Neural progenitor cell (in vitro differentiated cells): Measurements from ENCODE around the gene POU5F1. TPM values are rescaled to one million over a fixed set of nuclear protein-coding genes. Genes with fewer than 3 reads are reported as not detected.
"Not testable (repeated sequence)": the region's sequence is repeated elsewhere in the genome, so short reads cannot be mapped to it uniquely, and the experiment has no call there.

Experiments used
- DNase-seq: peaks from one replicate; pipeline ENCODE4 v3.0.0-alpha.2; 2016; ENCODE audit warnings: low spot score
- H2AFZ ChIP-seq: fragments of 200-600 bp; sonication (generic); replicated peaks from 2 replicates; pipeline ENCODE4 v1.6.1; 2016; ENCODE audit warnings: antibody characterized with exemption
- H3F3A ChIP-seq: fragments of 200-600 bp; sonication (generic); 2 replicates; pipeline ENCODE4 v1.6.1; 2016; ENCODE audit warnings: antibody characterized with exemption, low read depth
- H3K27ac ChIP-seq: fragments of 200-600 bp; sonication (generic); 2 replicates; pipeline ENCODE4 v1.5.1; 2016; ENCODE audit warnings: mild to moderate bottlenecking
- H3K27me3 ChIP-seq: fragments of 200-600 bp; sonication (generic); 2 replicates; pipeline ENCODE4 v1.6.1; 2016; ENCODE audit warnings: mild to moderate bottlenecking, moderate library complexity
- H3K36me3 ChIP-seq: fragments of 200-600 bp; sonication (generic); 2 replicates; pipeline ENCODE4 v1.5.1; 2016
- H3K4me1 ChIP-seq: fragments of 200-600 bp; sonication (generic); 2 replicates; pipeline ENCODE4 v1.6.1; 2016; ENCODE audit warnings: mixed run types
- H3K4me2 ChIP-seq: fragments of 200-600 bp; sonication (generic); 2 replicates; pipeline ENCODE4 v1.6.1; 2016
- H3K4me3 ChIP-seq: fragments of 200-600 bp; sonication (generic); 2 replicates; pipeline ENCODE4 v1.5.1; 2016
- H3K79me2 ChIP-seq: fragments of 200-600 bp; sonication (generic); 2 replicates; pipeline ENCODE4 v1.6.1; 2016; ENCODE audit warnings: low read depth
- H3K9ac ChIP-seq: fragments of 200-600 bp; sonication (generic); 2 replicates; pipeline ENCODE4 v1.6.1; 2016
- H3K9me3 ChIP-seq: fragments of 200-600 bp; sonication (generic); 2 replicates; pipeline ENCODE4 v1.5.1; 2016; ENCODE audit warnings: low read depth
- H4K20me1 ChIP-seq: fragments of 200-600 bp; sonication (generic); 2 replicates; pipeline ENCODE4 v1.6.1; 2016; ENCODE audit warnings: low read depth
- H3K27ac Mint-ChIP-seq: 3 replicates; pipeline ENCODE4 v1.8.0; 2021; ENCODE audit warnings: mixed read lengths
- H3K27me3 Mint-ChIP-seq: 2 replicates; pipeline ENCODE4 v1.8.0; 2022; ENCODE audit warnings: low read depth, mild to moderate bottlenecking, inconsistent platforms, moderate library complexity, mixed read lengths; ENCODE audit not compliant: insufficient read depth
- H3K36me3 Mint-ChIP-seq: 3 replicates; pipeline ENCODE4 v1.8.0; 2021; ENCODE audit warnings: mixed read lengths
- H3K4me1 Mint-ChIP-seq: 3 replicates; pipeline ENCODE4 v1.8.0; 2021; ENCODE audit warnings: mixed read lengths
- H3K4me3 Mint-ChIP-seq: 3 replicates; pipeline ENCODE4 v1.8.0; 2021; ENCODE audit warnings: mild to moderate bottlenecking, moderate library complexity, mixed read lengths
- H3K9me3 Mint-ChIP-seq: 3 replicates; pipeline ENCODE4 v1.8.0; 2020; ENCODE audit warnings: mixed read lengths
- CTCF ChIP-seq: fragments of 200-600 bp; sonication (generic); IDR thresholded peaks from 2 replicates; pipeline ENCODE4 v1.5.1; 2017; ENCODE audit warnings: antibody characterized with exemption, mild to moderate bottlenecking
- EZH2 ChIP-seq: fragments of 200-600 bp; sonication (generic); IDR thresholded peaks from 2 replicates; pipeline ENCODE4 v1.6.1; 2017; ENCODE audit warnings: antibody characterized with exemption, mild to moderate bottlenecking, moderate library complexity
- EZH2phosphoT487 ChIP-seq: fragments of 200-600 bp; sonication (generic); IDR thresholded peaks from 2 replicates; pipeline ENCODE4 v1.6.1; 2017; ENCODE audit warnings: antibody characterized with exemption
- total RNA-seq: library from RNA; depleted of rRNA; stranded (reverse); fragments of >200 nt; gene quantifications from 2 replicates; pipeline ENCODE4 v1.2.3, GENCODE V29; 2015; ENCODE audit warnings: low replicate concordance

POU5F1 gene
- total RNA-seq, 1 donor from 2014 or later = 17.4 TPM

GRCh38 chr6:31197559-31198305 is 27.2 kb upstream of the POU5F1 start:
- peak overlapping the region; percentile 67 for H3K4me3 ChIP-seq
- H4K20me1 ChIP-seq = no peaks in the 10 kb centered on the region
- no peaks in the 10 kb centered on the region for H3K36me3 ChIP-seq
- Mint-ChIP-seq H3K36me3 (peaks cover 1% of the 10 kb centered on the region), H3K27me3 (peaks cover 9% of the 10 kb centered on the region), H3K4me1 (peaks cover 8% of the 10 kb centered on the region), H3K27ac (no peak overlapping the region), H3K4me3 (peak overlapping the region; percentile 85), H3K9me3 (peaks cover 7% of the 10 kb centered on the region)
- H3K9me3 ChIP-seq = no peaks in the 10 kb centered on the region
- H3K9ac ChIP-seq = no peak overlapping the region
- no peaks in the 10 kb centered on the region for H3F3A ChIP-seq
- no peaks in the 10 kb centered on the region for H3K27me3 ChIP-seq
- no peak overlapping the region for H3K27ac ChIP-seq
- no peaks in the 10 kb centered on the region for H3K79me2 ChIP-seq
- H3K4me2 ChIP-seq = peak overlapping the region; percentile 89
- DNase-seq = peak; percentile 72
- H3K4me1 ChIP-seq = peaks cover 2% of the 10 kb centered on the region
- no peak for TF ChIP-seq CTCF
- no peak for TF ChIP-seq EZH2
- TF ChIP-seq EZH2phosphoT487 = no peak
- peak overlapping the region; percentile 89 for H2AFZ ChIP-seq

GRCh38 chr6:31196251-31197022 is 26.0 kb upstream of the POU5F1 start:
- H2AFZ ChIP-seq, H3K4me3 ChIP-seq, H3K27ac Mint-ChIP-seq, H4K20me1 ChIP-seq, H3K4me1 Mint-ChIP-seq, H3K9ac ChIP-seq, H3K27me3 ChIP-seq, H3K4me1 ChIP-seq, H3K27ac ChIP-seq, DNase-seq, H3K36me3 Mint-ChIP-seq, H3K4me2 ChIP-seq, H3K9me3 Mint-ChIP-seq, H3K36me3 ChIP-seq, H3F3A ChIP-seq, H3K27me3 Mint-ChIP-seq, H3K9me3 ChIP-seq, H3K79me2 ChIP-seq: not testable (repeated sequence)
- H3K4me3 Mint-ChIP-seq = peak overlapping the region; percentile 85

GRCh38 chr6:31195308-31195979 is 25.0 kb upstream of the POU5F1 start:
- not testable (repeated sequence) for H3K9ac ChIP-seq, H2AFZ ChIP-seq, H3K4me3 ChIP-seq, H3K36me3 Mint-ChIP-seq, H3K4me1 Mint-ChIP-seq, H3K4me3 Mint-ChIP-seq, H3K4me2 ChIP-seq, H3K27ac ChIP-seq, H3K27ac Mint-ChIP-seq, H3K27me3 Mint-ChIP-seq, H4K20me1 ChIP-seq, H3K4me1 ChIP-seq, H3K36me3 ChIP-seq, H3F3A ChIP-seq, H3K9me3 ChIP-seq, DNase-seq, H3K27me3 ChIP-seq, H3K9me3 Mint-ChIP-seq, H3K79me2 ChIP-seq

- Histone ChIP-seq H3F3A (no peaks in the 10 kb centered on the region), H4K20me1 (no peaks in the 10 kb centered on the region), H3K4me2 (no peak overlapping the region), H3K36me3 (no peaks in the 10 kb centered on the region), H2AFZ (no peak overlapping the region), H3K4me1 (no peaks in the 10 kb centered on the region), H3K9ac (no peak overlapping the region), H3K9me3 (no peaks in the 10 kb centered on the region), H3K4me3 (no peak overlapping the region), H3K27ac (no peak overlapping the region), H3K79me2 (no peaks in the 10 kb centered on the region), H3K27me3 (no peaks in the 10 kb centered on the region)
- H3K9me3 Mint-ChIP-seq = peaks cover 7% of the 10 kb centered on the region
- H3K4me1 Mint-ChIP-seq = peaks cover 6% of the 10 kb centered on the region
- peaks cover 1% of the 10 kb centered on the region for H3K36me3 Mint-ChIP-seq
- H3K27me3 Mint-ChIP-seq = peaks cover 9% of the 10 kb centered on the region
- H3K27ac Mint-ChIP-seq = peak overlapping the region; percentile 53
- no peak for DNase-seq
- H3K4me3 Mint-ChIP-seq = no peak overlapping the region
- TF ChIP-seq CTCF = no peak
- TF ChIP-seq EZH2phosphoT487 = no peak
- TF ChIP-seq EZH2 = no peak
These were observed 23.8 kb upstream of the POU5F1 start for GRCh38 chr6:31194061-31194834.
